DLD1 (cell line): ENCODE data around the gene EIF4E3.

ENCODE experiments used
- in situ Hi-C: cut with HindIII; loops from 2 replicates; pipeline ENCODE4 v1.10.0; 2017; ENCODE audit warnings: low sequenced_read_pairs

The EIF4E3 gene

DNA sequence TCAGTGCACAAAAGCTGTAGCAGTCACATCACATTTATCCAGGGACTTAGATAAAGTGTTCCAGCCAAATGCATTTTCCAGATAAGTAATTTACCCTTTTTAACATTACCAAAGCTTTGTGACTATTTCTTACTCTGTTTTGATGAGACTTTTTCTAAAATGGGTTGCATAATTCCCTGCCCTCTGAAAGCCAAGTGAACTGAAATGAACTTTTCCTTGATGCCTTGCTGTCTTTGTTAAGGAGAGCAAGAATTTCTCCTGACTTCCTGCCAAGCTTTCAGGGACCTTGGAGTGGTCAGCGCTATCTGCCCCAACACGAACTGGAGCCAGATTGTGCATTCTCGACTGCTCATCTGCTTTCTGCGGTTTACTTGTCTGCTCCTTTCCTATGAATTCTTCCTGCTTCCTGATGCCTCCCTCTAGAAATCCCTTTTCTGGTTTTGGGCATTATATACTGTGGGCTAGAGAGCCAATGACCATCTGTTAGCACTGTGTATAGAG lies 34.8 kb downstream of the EIF4E3 start:
- in situ Hi-C loops, result no loop called here

DNA sequence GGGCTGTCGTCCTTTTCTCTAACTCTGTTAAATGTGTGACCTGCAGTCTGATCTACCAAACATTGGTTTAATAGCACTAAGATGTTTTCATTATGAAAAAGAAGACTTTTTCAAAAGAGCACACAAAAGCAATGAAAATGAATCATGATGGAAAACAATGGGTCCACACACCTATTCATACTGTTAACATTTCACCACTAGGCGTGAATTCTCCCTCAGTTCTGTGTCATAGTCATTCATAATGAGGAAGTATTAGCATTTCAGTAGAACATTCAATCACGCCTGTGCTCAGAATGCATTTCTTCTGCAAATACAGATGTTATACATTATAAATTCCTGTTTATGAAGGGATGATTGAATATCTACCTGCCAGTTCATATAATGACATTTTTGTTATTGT lies 35.9 kb downstream of the EIF4E3 start:
- in situ Hi-C loops, result no loop called here

DNA sequence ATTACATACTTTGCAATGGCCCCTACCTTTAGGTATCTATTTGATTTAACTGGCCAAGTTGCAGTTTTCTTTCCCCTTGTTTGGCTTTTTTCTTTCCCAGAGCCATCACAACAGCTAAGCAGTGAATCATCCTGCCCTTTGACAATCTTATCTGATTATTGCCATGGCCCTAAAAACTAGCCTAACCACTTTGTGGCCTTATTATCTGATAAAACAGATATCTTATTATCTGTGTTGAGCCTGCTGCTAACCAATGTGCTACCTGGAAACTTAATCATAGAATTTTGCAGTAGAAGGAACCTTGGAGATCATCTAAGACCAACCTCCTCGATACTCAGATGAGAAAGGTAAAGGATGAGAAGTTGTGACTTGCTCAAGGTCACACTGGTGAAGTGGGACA lies 37.1 kb downstream of the EIF4E3 start:
- in situ Hi-C loops, result no loop called here

DNA sequence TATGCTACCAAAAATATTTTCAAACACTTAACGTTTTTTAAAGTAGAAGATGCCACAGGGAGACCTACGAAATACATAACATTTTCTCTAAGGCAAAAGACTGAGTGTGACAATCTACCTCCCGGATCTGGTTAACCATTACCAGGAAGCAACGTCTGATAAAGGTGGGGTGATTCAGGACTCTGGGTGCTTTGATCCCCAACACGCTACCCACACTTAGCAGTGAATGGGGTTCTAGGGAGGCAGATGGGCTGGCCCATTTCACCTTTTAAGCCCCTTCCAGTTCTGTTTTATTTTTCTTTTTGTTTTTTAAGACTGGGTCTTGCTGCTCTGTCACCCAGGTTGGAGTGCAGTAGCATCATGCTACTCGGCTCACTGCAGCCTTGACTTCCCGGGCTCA lies 39.5 kb downstream of the EIF4E3 start:
- in situ Hi-C loops, result no loop called here

DNA sequence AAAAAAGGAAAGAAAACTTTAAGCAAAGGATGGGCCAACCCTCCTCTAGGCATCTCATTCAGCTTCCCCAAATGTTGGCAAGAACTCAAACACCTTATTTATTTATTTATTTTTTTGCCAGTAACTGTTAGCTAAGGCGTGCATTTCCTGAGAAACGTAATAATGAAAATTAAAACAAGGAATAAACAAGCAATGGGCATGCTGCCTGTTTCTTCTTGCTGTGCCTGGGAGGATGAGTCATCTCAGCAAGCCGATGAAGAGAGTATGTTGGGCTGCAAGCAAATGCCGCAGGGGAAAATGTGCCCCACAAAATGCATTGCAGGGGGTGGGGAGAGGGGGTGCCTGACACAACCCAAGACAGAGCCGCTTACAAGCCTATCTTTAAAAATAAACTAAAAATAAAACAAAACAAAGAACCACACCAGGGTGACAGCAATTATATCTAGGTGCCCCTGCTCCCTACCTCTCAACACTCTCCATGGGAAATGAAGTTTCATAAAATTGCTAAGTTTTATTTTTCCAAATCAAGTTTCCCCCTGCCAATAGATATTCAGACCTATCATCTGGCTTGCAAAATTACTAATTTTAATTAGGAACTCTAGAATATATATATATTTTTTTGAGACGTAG lies 40.3 kb downstream of the EIF4E3 start:
- in situ Hi-C loops, result no loop called here

DNA sequence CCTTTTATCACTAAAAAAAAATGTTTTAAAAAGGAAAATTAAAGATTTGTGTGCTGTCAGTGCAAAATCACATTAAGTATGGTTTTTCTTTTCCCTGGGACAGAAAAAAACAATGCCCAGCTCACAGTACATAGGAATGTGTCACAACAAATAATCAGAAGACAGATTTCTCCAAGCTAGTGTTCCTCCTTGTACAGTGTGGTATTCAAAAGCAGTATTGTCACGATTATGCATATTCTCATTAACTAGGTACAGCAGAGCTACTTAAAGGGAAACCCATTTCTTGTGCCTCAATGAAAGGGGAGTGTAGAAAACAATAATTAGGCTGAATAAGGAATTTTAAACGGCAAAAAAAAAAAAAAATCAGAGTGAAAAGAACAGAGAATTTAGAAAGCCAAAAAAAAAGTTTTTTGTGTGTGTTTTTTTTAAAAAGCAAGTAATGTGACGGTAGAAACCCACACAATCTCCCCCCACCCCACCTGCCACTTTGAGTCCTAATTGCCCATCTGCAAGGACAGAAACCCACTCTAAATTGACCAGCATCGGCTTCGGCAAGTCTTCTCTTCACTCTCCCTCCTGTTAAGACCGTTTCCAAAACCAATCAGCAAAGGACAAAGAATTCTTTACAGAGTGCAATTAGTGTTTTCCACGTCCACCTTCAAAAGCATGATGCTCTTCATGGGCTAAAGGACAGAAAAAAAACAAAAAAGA lies 41.0 kb downstream of the EIF4E3 start:
- in situ Hi-C loops, result no loop called here

DNA sequence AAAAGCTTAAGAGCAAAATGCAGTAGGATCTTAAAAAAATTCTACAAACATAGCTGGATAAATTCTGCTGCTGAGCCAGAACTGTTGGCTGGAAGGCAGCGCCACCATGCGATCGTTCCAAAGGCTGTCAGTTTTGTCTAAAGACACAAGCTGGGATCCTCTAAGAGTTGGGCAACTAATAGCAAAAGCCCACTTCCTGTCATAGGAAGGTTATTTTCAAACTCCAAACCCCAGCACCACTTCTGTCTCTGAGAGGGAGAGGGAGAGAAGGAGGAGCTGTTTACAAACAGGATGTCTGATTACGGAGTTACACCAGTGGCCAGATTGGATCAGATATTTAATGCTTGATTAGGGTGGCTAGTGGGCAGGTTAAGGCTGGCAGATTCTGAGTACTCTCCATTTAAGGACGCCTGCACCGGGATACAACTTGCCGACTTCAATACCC lies 44.0 kb downstream of the EIF4E3 start:
- in situ Hi-C loops, result no loop called here

DNA sequence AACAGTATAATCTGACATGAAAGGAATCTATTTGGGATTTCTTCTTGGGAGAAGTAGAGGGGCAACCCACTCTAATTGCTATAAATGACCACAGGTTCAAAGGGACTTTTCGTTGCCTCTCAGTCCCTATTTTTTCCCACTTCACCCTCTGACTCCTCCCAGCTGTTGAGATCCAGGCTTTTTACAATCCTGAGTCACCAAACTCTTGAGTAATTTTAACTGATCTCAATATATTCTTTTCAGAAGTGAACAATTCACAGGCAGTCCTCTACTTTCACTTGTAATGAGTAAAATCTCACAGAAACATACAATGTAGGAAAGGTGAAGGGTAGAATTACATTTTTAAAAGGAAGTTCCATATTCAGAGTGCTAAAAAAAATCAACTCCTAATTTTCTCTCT lies 44.6 kb downstream of the EIF4E3 start:
- in situ Hi-C loops, result no loop called here

DNA sequence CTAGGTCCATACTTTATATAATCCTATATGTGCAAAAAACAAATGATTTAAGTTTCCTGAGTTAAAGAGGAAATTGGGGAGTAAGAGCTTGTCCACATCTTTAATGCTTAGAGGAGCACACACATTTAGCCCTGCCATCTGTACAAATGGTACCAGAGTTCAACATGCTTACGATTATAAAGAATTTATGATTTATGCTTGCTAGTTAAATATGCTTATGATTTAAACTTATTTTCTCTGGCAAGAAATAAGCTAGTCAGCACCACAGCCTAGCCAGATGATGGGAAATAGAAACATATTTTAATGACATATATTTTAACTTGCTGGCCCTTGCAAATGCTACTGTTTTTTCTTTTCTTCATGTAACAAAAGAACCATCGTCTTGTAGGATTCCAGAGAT lies 48.3 kb downstream of the EIF4E3 start:
- in situ Hi-C loops, result no loop called here

DNA sequence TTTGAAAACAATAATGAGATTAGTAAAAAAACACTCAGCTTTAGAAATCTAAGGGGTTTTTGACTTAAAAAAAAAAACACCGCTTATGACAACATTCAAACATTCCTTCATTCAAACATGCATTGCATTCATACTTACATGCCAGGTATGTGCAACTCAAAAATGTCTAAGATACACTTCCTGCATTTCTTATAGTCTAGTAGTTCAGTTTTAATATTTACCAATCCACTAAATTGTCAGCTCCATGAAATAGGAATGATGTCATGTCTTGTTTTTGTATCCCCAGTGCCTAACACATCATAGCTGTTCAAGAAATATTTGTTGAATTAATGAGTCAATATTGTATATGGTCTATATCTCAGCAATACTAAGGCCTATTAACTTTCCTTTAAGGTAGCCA lies 51.7 kb downstream of the EIF4E3 start:
- in situ Hi-C loops, result loop anchor here (25.0 kb wide), 1 partner anchor 1136 kb away; no protein-coding TSS in a partner anchor

DNA sequence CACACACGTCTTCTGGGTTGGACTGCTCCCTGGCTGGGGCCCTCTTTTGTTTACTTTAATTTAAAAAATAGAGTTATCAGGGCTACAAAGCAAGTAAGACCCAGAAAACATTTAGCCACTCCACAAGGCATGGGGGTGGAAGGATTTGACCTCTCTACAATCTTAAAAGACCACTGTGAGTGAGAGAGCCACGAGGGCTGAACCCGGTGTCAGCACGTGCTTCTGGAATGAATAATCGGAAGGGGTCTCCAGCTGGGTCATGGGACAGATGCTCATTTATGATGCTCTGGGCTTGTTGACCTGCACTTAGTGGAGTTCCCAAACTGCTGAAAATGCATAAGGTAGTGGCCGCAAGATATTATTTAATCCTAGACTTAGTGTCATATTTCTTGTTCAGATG lies 52.4 kb downstream of the EIF4E3 start:
- in situ Hi-C loops, result loop anchor here (25.0 kb wide), 1 partner anchor 1136 kb away; no protein-coding TSS in a partner anchor

DNA sequence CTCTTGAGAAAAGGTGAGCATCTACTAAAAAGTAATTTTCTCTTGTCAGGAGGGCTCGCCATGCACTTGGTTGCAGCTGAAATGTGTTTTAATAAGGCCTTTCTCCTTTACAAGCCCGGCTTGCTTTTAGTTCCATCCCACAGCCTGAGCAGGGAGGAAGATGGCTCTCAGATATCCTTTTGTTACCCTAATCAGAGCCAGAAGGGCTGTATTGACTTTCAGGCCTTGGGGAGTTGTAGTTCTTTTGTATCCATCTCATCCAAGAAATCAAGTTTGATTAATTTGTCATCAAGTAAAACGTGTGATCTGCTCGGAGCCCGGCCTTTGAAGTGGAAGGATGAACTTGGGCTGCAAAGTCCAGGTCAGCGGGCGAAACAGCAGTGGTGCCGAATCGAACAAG lies 52.9 kb downstream of the EIF4E3 start:
- in situ Hi-C loops, result loop anchor here (25.0 kb wide), 1 partner anchor 1135 kb away; no protein-coding TSS in a partner anchor

DNA sequence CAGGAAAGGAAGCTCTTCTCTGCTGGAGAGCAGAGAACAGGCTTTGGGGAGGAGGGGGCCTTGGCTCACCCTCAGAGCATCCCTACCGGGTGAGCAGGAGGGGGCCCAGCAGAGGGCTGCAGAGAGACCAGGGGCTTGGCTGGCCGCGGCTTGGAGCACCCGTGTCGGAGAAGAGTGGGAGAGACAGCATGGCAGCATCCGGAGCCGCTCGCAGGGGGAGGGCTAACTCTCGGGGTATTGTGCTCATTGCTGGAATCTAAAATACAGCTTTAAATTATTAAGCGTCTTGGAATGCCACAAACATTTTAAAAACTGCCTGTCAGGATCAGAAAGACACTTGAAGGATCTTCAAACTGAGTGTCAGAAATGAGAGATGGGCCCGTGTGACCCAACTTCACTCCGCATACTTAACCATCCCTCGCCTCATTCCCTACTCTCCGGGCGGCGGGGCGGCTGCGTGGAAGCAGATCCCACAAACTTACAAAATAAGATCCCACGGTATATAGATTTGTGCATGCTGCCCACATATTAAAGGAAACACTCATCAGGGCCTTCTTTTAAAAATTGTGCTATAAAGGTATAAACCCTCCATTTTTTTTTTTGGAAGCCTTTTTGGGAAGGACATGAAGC lies 53.9 kb downstream of the EIF4E3 start:
- in situ Hi-C loops, result loop anchor here (25.0 kb wide), 1 partner anchor 1134 kb away; no protein-coding TSS in a partner anchor

DNA sequence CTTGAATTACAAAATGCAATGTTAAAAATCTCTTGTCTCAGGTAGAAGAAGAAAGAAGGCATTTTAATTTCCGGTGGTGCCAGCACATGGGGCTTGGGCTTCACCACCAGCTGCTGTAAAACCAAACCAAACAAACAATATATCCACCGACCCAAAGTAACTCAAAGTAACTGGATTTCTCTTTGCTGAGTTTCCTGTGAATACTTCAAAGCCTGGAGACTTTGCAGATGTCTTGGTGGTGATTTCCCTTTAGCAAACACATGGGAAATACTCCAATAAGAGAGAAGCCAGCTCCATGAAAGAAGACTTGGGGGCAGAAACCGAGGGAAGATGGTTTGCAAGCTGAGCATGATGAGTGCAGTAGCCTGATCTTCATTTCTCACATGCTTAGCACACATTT lies 62.6 kb downstream of the EIF4E3 start:
- in situ Hi-C loops, result loop anchor here (25.0 kb wide), 1 partner anchor 1125 kb away; no protein-coding TSS in a partner anchor

DNA sequence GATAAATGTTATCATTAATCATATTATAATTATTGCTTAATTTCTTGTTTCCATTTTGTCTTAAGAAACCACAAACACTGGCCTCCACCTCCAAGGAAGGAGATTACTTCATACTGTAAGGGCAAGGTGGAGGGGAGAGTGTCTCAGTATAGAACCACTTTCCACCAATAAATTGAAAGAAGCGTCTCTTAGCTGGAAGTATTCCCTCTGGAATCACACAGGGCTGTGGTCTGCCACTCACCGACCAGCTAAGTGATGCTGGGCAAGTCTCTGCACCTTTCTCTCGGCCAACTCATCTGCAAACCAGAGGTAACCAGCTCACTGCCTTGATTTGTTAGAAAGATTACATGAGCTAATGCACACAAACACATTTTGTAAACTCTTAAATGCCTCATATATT lies 63.1 kb downstream of the EIF4E3 start:
- in situ Hi-C loops, result loop anchor here (25.0 kb wide), 1 partner anchor 1125 kb away; no protein-coding TSS in a partner anchor

DNA sequence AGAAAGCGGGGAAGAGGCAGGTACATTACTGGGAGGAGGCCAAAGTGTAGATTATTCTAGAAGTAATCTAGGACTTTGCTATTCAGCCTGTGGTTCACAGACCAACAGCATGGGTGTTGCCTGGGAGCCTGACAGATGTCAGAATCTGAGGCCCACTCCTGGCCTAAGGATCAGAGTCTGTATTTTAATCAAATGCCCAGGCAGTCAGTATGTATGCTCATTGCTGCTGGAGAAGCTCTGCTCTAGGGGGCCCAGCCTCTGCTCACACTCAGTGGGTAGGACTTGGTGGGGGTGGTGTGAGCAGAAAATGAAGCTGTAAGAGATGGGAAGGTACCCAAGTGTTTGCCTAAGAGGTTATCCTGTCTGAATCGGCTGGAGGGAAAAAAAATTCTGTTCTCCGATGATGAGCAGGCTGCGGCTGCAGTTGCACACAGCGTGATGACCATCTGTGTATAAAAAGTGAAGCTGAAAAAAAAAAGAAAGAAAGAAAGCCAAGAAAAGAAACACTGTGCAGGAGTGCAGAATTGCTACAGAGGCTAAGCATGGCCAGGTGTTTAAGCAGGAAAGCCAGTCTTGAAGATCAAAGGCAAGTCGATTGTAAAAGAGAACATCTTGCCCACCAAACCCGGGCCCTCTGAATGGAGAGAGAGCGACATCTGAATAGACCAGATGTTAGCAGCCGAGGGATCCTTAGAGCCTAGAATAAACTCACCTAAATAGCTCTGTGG lies 65.2 kb downstream of the EIF4E3 start:
- in situ Hi-C loops, result loop anchor here (25.0 kb wide), 1 partner anchor 1123 kb away; no protein-coding TSS in a partner anchor

DNA sequence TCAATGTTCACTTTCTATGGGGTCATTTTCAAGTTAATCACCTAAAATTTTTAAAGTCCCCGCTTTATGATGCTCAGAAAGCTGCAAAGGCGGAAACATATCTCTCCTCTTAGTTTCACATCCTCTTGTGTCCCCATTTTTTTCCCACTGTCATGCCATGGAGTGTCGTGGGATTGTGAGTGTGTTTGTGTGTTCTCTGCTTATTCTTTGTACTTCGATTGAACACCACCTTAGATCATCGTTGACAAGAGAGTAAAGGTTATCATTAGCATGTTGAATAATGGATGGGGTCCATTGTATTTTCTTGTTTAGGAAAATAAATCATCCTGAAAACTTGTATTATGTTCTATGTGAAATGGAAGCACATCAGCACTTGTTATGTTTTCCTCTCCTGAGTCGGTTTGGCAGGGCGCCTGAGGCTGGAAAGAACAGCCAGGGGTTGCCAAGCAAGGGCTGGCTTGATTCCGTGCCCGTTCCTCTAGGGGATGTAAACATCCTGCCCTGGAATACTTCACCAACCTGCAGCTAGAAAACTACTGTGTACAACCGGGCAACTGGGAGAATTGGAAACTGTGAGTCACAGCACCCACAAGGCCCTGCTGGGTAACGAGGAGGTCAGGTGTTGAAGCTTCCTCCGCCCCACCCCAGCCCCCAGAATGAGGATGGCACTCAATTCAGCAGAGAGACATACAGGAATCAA lies 67.2 kb downstream of the EIF4E3 start:
- in situ Hi-C loops, result loop anchor here (25.0 kb wide), 1 partner anchor 1121 kb away; no protein-coding TSS in a partner anchor

DNA sequence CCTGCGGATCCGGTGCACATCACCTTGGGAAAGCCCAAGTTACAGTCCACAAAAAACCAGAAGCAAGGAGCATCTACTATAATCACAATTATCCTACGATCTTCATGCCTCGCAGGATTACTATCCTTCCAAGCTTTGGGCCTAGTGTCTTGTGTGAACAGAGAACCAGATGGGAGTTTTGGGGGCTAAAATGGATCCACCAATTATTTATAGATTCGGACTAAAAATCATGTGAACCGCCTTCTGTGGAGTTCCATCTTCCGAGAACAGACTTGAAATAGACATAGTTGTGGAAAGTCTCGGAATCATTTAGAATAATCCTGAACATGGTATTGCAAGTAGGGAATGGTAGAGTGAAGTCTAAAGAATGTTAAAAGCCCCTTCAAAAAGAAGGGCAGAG lies 70.1 kb downstream of the EIF4E3 start:
- in situ Hi-C loops, result loop anchor here (25.0 kb wide), 1 partner anchor 1118 kb away; no protein-coding TSS in a partner anchor

DNA sequence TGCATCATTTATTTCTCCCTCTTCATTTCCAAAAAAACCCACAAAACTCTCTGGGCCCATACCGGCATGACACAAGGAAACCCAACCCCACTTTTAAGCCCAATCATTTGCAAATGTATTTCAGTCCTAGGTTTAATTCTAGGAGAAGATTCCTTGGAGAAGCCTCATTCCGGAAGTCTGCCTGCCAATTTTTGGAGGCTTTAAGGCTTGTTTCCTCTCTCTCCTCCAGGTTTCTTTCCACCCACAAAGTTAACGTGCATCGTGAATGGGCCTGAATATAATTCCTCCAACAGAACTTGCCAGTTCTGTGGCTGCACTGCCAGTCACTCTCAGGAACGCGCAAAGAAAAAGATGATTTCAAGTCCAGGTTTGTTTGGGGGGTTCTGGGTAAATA lies 71.8 kb downstream of the EIF4E3 start:
- in situ Hi-C loops, result loop anchor here (25.0 kb wide), 1 partner anchor 1116 kb away; no protein-coding TSS in a partner anchor
